ENCODE data around the gene VPS72. TPM values are rescaled to one million over a fixed set of nuclear protein-coding genes. Genes with fewer than 3 reads are reported as not detected.

VPS72 gene
- total and polyA plus RNA-seq, 9 of the 15 experiments (the other 6 are each of a cell fraction or from before 2014, with no cell fraction given): 7.2 to 131 (median 75.7) TPM

DNA sequence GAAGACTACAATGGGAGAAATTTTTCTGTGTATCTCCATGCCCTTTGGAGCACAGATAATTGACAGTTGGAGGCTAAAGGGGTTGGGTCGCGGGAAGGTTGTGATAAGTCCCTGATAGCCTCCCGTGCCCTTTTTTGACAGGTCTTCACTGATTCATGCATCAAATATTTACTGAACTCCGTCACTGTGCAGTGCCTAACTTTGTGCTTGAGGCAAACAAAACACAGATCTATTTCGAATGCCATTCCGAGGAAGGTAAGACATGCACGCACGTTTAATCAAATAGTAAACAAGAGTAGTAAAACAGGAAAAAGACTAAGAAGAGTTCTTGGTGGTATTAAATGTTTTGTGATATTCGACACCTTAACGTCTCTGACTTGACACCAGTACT is 7.9 kb upstream of the VPS72 start (continued):
- TF ChIP-seq ZNF212 (CRISPR knock-in tag; IDR thresholded peaks at IDR 0.05) (no peak), ZZZ3 (IDR thresholded peaks at IDR 0.05) (no peak), ZSCAN32 (CRISPR knock-in tag; IDR thresholded peaks at IDR 0.05) (no peak), CCAR2 (IDR thresholded peaks at IDR 0.05; ENCODE audit: low read depth, low read length) (no peak), CBX5 (IDR thresholded peaks at IDR 0.05; ENCODE audit: borderline replicate concordance, low read depth) (no peak), TAF9B (IDR thresholded peaks at IDR 0.05; ENCODE audit: partially characterized antibody) (no peak), CEBPG (CRISPR knock-in tag; IDR thresholded peaks at IDR 0.05) (no peak), CEBPG (tag; conservative IDR thresholded peaks at IDR 0.05 in 1 of 2, IDR thresholded peaks at IDR 0.05 in 1 of 2) (no peak), ZNF197 (CRISPR knock-in tag; IDR thresholded peaks at IDR 0.05; ENCODE audit: low read depth) (no peak), ARID1B (IDR thresholded peaks at IDR 0.05) (peak; percentile 26; the same call in 1 of the 2 replicates), ZNF764 (CRISPR knock-in tag; IDR thresholded peaks at IDR 0.05; ENCODE audit: low read depth) (no peak), HNRNPH1 (optimal IDR thresholded peaks at IDR 0.05; ENCODE audit: low read depth, low read length) (no peak), ZNF444 (CRISPR knock-in tag; IDR thresholded peaks at IDR 0.05) (no peak), POLR2AphosphoS2 (IDR thresholded peaks at IDR 0.05; ENCODE audit: low read length) (no peak), CBX8 (IDR thresholded peaks at IDR 0.05; ENCODE audit: borderline replicate concordance, extremely low read depth, low read depth, low read length, poor library complexity, severe bottlenecking) (no peak), SMARCB1 (IDR thresholded peaks at IDR 0.05; ENCODE audit: insufficient read length, low read depth) (no peak), ZNF124 (CRISPR knock-in tag; IDR thresholded peaks at IDR 0.05) (no peak), MEIS2 (IDR thresholded peaks at IDR 0.05; ENCODE audit: partially characterized antibody) (peak; percentile 52), ILK (tag; IDR thresholded peaks at IDR 0.05; ENCODE audit: borderline replicate concordance, low read depth) (no peak), SMARCA5 (IDR thresholded peaks at IDR 0.05) (no peak), ZNF121 (CRISPR knock-in tag; conservative IDR thresholded peaks at IDR 0.05) (no peak), SMARCA4 (IDR thresholded peaks at IDR 0.05) (no peak), FOSL1 (tag; conservative IDR thresholded peaks at IDR 0.05) (peak; percentile 35; the same call in 1 of the 2 replicates), MEF2D (tag; conservative IDR thresholded peaks at IDR 0.05; ENCODE audit: low read depth) (no peak)
- TF ChIP-seq, protein P1, sequence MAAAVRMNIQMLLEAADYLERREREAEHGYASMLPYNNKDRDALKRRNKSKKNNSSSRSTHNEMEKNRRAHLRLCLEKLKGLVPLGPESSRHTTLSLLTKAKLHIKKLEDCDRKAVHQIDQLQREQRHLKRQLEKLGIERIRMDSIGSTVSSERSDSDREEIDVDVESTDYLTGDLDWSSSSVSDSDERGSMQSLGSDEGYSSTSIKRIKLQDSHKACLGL (CRISPR knock-in tag; IDR thresholded peaks at IDR 0.05; ENCODE audit: borderline replicate concordance, poor library complexity, severe bottlenecking): no peak
- TF ChIP-seq, protein P2, sequence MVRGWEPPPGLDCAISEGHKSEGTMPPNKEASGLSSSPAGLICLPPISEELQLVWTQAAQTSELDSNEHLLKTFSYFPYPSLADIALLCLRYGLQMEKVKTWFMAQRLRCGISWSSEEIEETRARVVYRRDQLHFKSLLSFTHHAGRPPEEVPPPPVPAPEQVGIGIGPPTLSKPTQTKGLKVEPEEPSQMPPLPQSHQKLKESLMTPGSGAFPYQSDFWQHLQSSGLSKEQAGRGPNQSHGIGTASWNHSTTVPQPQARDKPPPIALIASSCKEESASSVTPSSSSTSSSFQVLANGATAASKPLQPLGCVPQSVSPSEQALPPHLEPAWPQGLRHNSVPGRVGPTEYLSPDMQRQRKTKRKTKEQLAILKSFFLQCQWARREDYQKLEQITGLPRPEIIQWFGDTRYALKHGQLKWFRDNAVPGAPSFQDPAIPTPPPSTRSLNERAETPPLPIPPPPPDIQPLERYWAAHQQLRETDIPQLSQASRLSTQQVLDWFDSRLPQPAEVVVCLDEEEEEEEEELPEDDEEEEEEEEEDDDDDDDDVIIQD (CRISPR knock-in tag; IDR thresholded peaks at IDR 0.05): no peak
- TF ChIP-seq, protein P3, sequence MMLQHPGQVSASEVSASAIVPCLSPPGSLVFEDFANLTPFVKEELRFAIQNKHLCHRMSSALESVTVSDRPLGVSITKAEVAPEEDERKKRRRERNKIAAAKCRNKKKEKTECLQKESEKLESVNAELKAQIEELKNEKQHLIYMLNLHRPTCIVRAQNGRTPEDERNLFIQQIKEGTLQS (IDR thresholded peaks at IDR 0.05): no peak
- TF ChIP-seq, protein P3 (CRISPR knock-in tag; conservative IDR thresholded peaks at IDR 0.05): no peak
- TF ChIP-seq, protein P4, sequence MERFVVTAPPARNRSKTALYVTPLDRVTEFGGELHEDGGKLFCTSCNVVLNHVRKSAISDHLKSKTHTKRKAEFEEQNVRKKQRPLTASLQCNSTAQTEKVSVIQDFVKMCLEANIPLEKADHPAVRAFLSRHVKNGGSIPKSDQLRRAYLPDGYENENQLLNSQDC (CRISPR knock-in tag; IDR thresholded peaks at IDR 0.05): no peak

All from K562 (cell line).